Ishikawa (cell line): Measurements from ENCODE around the gene OR51B4.

ENCODE experiments used
- CEBPB ChIP-seq: IDR thresholded peaks from 2 replicates; pipeline ENCODE4 v1.6.1; 2012
- CREB1 ChIP-seq: IDR thresholded peaks from 2 replicates; pipeline ENCODE4 v1.6.1; 2012; ENCODE audit warnings: low read depth
- EGR1 ChIP-seq: IDR thresholded peaks from 2 replicates; pipeline ENCODE4 v1.6.1; 2012
- EP300 ChIP-seq: IDR thresholded peaks from 2 replicates; pipeline ENCODE4 v1.6.1; 2012; ENCODE audit warnings: borderline replicate concordance
- FOXM1 ChIP-seq: IDR thresholded peaks from 2 replicates; pipeline ENCODE4 v1.6.1; 2012; ENCODE audit warnings: low read depth, borderline replicate concordance
- MAX ChIP-seq: IDR thresholded peaks from 2 replicates; pipeline ENCODE4 v1.6.1; 2012
- NFIC ChIP-seq: IDR thresholded peaks from 2 replicates; pipeline ENCODE4 v1.6.1; 2012
- RAD21 ChIP-seq: IDR thresholded peaks from 2 replicates; pipeline ENCODE4 v1.6.1; 2012; ENCODE audit warnings: low read depth
- TAF1 ChIP-seq: IDR thresholded peaks from 2 replicates; pipeline ENCODE4 v1.6.1; 2012; ENCODE audit warnings: low read depth, mild to moderate bottlenecking
- TCF12 ChIP-seq: IDR thresholded peaks from 2 replicates; pipeline ENCODE4 v1.6.1; 2012; ENCODE audit warnings: low read depth
- TEAD4 ChIP-seq: IDR thresholded peaks from 2 replicates; pipeline ENCODE4 v1.6.1; 2012
- USF1 ChIP-seq: IDR thresholded peaks from 2 replicates; pipeline ENCODE4 v1.6.1; 2012
- YY1 ChIP-seq: IDR thresholded peaks from 2 replicates; pipeline ENCODE4 v1.6.1; 2012; ENCODE audit warnings: low read depth
- ZBTB7A ChIP-seq: IDR thresholded peaks from 2 replicates; pipeline ENCODE4 v1.6.1; 2012; ENCODE audit warnings: low read depth
- TF ChIP-seq, protein P1 (sequence below): IDR thresholded peaks from 2 replicates; pipeline ENCODE4 v1.6.1; 2012; ENCODE audit warnings: low read depth, mild to moderate bottlenecking

OR51B4 gene

GRCh38 chr11:5277807-5278382, 23.9 kb downstream of the OR51B4 start:
- TF ChIP-seq TAF1 (no peak), CEBPB (no peak), ZBTB7A (no peak), TCF12 (no peak), USF1 (no peak), RAD21 (no peak)

DNA sequence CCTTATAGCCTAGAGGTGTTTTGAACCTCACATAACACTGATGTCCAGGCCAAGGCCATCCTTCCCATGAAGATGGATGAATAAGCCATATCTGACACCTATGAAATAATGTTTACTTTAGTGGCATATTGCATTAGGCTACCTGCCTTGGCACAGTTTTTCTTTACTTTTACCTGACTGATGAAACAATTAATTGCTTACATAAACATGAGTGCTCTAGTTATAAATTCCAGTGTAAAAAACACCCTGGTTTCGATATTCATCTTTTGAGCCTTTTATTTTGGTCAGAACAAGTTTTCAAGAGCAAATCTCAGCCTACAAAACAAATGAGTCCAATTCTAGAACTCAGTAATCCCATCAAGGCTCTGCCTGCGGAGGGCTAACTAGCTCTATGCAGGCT, 25.0 kb downstream of the OR51B4 start:
- TF ChIP-seq FOXM1 (no peak), MAX (no peak), EGR1 (no peak), ZBTB7A (no peak), YY1 (no peak), EP300 (no peak), NFIC (no peak), CREB1 (no peak), RAD21 (no peak), TEAD4 (no peak), TCF12 (no peak), USF1 (no peak), TAF1 (no peak), CEBPB (no peak)
- TF ChIP-seq, protein P1, sequence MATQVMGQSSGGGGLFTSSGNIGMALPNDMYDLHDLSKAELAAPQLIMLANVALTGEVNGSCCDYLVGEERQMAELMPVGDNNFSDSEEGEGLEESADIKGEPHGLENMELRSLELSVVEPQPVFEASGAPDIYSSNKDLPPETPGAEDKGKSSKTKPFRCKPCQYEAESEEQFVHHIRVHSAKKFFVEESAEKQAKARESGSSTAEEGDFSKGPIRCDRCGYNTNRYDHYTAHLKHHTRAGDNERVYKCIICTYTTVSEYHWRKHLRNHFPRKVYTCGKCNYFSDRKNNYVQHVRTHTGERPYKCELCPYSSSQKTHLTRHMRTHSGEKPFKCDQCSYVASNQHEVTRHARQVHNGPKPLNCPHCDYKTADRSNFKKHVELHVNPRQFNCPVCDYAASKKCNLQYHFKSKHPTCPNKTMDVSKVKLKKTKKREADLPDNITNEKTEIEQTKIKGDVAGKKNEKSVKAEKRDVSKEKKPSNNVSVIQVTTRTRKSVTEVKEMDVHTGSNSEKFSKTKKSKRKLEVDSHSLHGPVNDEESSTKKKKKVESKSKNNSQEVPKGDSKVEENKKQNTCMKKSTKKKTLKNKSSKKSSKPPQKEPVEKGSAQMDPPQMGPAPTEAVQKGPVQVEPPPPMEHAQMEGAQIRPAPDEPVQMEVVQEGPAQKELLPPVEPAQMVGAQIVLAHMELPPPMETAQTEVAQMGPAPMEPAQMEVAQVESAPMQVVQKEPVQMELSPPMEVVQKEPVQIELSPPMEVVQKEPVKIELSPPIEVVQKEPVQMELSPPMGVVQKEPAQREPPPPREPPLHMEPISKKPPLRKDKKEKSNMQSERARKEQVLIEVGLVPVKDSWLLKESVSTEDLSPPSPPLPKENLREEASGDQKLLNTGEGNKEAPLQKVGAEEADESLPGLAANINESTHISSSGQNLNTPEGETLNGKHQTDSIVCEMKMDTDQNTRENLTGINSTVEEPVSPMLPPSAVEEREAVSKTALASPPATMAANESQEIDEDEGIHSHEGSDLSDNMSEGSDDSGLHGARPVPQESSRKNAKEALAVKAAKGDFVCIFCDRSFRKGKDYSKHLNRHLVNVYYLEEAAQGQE, result no peak

DNA sequence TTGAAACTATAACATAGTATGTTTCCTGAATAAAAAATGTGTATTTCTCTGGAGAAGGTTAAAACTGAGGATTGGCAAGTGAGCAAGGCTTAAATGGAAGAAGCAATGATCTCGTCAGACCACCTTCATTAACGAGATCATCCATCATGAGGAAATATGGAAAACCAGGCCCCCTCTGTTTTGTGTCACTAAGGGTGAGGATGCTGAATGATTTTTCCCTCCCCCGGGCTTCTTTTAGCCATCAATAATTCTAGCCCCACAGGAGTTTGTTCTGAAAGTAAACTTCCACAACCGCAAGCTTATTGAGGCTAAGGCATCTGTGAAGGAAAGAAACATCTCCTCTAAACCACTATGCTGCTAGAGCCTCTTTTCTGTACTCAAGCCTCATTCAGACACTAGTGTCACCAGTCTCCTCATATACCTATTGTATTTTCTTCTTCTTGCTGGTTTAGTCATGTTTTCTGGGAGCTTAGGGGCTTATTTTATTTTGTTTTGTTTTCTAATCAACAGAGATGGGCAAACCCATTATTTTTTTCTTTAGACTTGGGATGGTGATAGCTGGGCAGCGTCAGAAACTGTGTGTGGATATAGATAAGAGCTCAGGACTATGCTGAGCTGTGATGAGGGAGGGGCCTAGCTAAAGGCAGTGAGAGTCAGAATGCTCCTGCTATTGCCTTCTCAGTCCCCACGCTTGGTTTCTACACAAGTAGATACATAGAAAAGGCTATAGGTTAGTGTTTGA, 26.2 kb downstream of the OR51B4 start:
- no peak for TF ChIP-seq CREB1
- TF ChIP-seq YY1, result no peak
- TF ChIP-seq, protein P1, result no peak
- no peak for TF ChIP-seq CEBPB
- no peak for TF ChIP-seq TEAD4
- TF ChIP-seq FOXM1, result no peak
- no peak for TF ChIP-seq RAD21
- TF ChIP-seq TCF12, result no peak
- TF ChIP-seq EGR1, result no peak
- no peak for TF ChIP-seq TAF1
- TF ChIP-seq MAX, result no peak
- no peak for TF ChIP-seq ZBTB7A
- no peak for TF ChIP-seq USF1

GRCh38 chr11:5274395-5274794, 27.4 kb downstream of the OR51B4 start:
- TF ChIP-seq, protein P1, result no peak
- no peak for TF ChIP-seq EP300
- no peak for TF ChIP-seq MAX
- TF ChIP-seq ZBTB7A, result no peak
- TF ChIP-seq FOXM1, result no peak
- no peak for TF ChIP-seq CEBPB
- no peak for TF ChIP-seq YY1
- no peak for TF ChIP-seq RAD21
- TF ChIP-seq TEAD4, result no peak
- TF ChIP-seq EGR1, result no peak
- no peak for TF ChIP-seq NFIC
- no peak for TF ChIP-seq TAF1
- no peak for TF ChIP-seq CREB1
- no peak for TF ChIP-seq TCF12
